Measurements from ENCODE around the gene KCNH1. TPM values are rescaled to one million over a fixed set of nuclear protein-coding genes. Genes with fewer than 3 reads are reported as not detected.

The KCNH1 gene
- total RNA-seq, 1 donor from 2014 or later, result not detected

DNA sequence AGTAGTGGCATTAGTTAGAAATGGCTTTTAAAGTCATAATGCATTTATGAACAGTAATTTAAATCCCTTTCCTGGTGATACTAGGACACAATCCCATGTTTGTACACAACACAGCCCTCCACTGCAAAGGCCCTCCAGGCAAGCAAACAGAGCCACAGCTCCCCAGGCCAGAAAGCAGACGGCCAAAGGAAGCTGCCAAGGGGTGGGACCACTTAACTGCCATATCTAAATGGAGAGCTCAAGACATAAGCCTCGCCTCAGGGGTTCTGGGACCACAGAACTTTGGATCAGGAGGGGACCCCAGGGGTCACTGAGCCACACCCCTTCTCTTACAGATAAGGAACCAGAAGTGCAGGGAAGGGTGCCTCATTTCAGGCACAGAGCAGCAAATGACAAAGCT, 189.7 kb downstream of the KCNH1 start:
- DNase-seq (no peak), ATAC-seq (ENCODE audit: poor library complexity) (no peak)
- intact Hi-C loops (cut with DNase I), result no loop called here

DNA sequence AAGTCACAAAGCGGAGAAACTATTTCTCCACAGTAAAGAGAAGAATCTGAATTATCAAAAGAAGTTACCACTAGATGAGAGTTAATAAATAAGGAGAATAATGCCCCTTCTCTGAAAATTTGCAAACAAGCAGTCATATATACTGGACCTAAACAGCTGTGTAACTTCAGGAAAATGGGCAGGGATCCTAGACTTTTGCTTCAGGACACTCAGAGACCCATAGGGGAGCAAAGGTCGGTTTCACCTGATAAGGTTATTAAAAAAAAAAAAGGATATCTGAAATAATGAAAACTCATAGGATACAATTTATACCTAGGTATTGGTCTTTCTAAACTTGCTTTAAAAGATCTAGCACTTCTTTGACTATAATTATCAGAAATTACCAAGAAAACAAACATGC, 191.4 kb downstream of the KCNH1 start:
- DNase-seq (no peak), ATAC-seq (ENCODE audit: poor library complexity) (no peak)
- intact Hi-C loops (cut with DNase I), result no loop called here

DNA sequence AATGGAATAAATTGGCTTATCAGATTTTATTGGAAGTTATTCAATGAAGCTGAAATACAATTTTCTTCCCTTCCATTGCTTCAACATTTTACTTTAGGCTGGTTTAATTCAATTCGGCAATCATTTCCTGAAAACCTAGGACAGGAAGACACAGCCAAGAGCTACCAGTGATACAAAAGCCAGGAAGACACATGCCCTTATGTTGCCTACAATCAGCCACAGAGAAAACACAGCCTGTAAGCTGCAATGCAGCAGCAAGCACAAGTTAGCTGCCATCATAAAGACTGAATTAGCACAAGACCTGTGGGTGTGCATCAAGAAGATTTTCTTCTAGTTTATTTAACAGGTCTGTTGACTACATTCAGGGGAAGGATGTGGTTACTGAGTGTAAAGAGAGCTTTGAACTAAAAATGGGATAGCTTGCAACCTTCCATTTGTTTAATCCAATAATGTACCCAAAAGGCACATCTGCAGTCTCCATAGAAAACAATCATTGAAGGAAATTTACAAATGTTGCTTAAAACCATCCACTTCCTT, 193.8 kb downstream of the KCNH1 start:
- ATAC-seq (ENCODE audit: poor library complexity) (no peak), DNase-seq (no peak)
- intact Hi-C loops (cut with DNase I), result no loop called here

DNA sequence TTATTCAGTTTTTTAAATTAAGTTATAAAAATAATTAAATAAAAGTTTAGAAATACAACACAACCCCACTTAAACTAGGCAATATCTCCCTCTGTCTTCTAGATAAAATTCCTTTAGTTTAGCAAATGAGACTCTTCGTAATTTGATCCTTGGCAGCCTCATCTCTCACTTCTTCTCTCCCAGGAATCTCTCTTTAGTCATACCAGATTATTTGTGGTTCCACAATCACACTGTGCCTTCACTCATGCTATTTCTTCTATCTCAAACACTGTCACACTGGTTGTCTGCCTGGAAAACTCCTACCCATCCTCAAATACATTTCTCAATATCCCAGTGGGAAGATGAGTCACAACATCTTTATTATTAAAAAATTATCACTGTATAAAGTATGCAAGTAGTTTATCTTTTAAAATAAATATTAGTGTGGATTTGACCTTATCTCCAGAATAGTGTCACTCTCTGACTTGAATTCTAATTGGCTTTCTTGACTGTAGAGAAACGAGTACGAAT, 195.5 kb downstream of the KCNH1 start:
- intact Hi-C loops (cut with DNase I), result no loop called here
- DNase-seq (no peak), ATAC-seq (ENCODE audit: poor library complexity) (no peak)

DNA sequence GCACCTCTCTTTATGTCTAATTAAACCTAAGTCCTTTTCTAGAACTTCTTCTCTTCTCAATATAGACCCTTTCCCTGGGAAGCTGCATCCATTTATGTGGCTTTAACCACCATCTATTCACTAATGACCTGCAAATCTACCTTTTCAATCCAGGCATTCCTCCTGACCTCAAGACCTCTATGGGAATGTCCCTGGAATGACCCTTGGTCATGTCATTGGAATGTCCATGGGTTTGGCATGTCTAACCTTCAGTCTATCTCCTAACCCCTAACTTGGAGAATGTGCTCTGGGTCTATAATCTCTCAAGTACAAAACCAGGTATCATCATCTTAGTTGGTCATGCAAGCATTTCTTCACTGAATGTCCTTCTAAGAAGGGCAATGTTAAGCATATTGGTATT, 196.1 kb downstream of the KCNH1 start:
- DNase-seq (no peak), ATAC-seq (ENCODE audit: poor library complexity) (no peak)
- intact Hi-C loops (cut with DNase I), result no loop called here

DNA sequence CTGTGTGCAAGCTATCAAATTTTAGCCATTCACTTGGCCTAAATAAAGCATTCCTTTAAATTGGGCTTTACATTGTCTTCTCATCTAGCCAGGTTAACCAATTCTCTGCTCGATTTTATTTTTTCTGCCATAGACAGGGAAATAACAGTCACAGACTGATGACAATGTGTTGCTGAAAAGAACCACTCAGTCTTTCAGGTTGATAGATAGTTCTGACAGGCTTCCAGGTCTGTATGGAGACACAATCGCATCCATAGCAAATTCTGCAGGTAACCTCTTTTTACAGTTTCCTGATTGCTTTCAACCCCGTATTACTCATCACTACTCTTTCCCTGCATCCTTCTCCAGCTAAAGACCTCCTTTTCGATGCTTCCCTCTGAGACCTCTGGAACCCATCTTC, 198.0 kb downstream of the KCNH1 start:
- no peak for ATAC-seq (ENCODE audit: poor library complexity)
- no peak for DNase-seq
- intact Hi-C loops (cut with DNase I), result no loop called here

DNA sequence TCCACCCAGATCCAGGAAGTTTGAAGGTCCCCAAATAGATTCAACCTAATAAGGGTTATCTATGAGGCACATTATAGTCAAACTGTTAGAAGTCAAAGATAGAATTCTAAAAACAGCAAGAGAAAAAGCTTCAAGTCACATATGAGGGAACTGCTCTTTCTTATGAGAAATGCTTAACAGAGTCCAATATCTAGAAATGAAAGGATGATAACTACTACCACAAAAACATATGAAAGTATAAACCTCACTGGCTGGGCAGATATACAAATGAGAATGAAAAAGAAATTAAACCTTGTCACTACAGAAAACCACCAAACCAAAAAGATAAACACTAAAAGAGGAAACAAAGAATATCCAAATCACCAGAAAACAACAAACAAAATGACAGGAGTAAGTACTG, 201.8 kb downstream of the KCNH1 start:
- DNase-seq, result no peak
- intact Hi-C loops (cut with DNase I), result no loop called here
- no peak for ATAC-seq (ENCODE audit: poor library complexity)

DNA sequence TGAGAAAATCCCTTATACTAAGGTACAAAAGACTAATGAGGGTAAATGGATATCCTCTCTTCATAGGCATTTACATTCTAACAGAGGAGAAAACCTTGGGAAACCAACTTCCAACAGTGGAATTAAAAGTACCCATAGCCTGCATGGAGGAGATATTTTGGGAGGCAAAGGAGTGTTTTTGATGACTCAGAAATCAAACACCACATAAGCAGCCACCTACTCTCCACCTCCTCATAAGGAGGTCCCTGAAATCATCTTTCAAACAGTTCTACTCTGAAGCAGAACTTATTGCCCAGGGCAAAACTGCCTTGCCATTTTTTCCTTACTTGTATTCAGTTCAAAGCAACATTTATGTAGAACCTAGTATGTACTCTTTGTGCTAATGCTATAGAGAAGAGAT, 211.3 kb downstream of the KCNH1 start:
- DNase-seq, result no peak
- no peak for ATAC-seq (ENCODE audit: poor library complexity)
- intact Hi-C loops (cut with DNase I), result no loop called here

DNA sequence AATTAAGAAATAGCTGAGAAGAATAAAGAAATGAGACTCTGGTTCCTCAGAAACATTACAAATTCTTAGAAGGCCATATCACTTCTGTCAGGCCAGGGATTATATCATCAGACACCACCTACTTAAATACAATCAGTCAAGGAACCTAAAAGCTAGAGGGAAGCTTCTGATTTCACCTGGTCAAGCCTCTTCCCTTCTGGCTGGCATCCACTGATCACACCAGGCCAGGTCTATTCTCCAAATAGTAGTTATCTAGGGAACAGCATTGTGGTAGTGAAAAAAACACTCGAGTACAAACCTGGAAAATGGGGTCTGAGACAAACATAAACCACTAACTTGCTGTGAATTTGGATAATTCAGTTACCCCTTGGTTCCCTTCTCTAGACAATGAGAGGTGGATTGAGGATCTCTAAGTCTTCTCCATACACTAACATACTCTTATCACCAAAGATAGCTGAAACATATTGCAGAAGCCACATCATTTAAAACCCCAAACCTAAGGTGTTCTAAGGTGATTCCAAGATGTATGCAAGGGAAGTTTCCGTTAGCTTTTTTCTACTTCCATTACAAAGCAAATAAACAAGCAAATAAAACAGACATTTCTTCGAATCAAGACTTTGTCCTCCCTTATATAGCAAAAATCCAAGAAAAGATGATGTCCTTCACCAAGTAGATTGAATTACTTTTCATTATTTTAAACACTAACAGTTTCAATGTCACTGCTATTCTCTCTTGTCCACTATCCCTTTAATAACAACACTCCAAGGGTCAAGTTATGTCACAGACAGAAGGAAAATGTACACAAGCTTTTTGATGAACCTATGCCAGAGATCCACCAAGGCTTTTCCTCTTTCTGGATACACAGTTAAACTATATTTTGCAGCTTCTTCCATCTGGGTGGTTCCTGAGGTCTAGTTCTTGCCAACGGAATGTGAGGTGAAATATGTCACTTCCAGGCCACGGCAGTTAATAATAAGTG, 212.9 kb downstream of the KCNH1 start:
- DNase-seq, result no peak
- intact Hi-C loops (cut with DNase I), result no loop called here
- ATAC-seq (ENCODE audit: poor library complexity), result no peak

DNA sequence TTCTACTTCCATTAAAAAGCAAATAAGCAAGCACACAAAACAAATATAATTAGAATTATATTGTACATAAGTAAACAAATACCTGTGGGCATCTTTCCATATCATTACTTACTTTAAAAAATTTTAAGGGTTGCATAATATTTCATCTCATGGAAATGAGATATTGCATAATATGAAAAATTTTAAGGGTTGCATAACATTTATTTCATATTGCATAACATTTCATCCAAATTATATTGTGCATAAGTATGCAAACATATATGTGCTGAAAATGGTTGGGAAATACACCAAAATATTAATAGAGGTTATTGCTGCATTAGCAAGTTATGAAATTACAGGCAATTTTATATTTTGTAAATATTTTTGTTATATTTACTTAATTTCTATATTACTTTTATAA, 213.7 kb downstream of the KCNH1 start:
- intact Hi-C loops (cut with DNase I), result no loop called here
- DNase-seq (no peak), ATAC-seq (ENCODE audit: poor library complexity) (no peak)

DNA sequence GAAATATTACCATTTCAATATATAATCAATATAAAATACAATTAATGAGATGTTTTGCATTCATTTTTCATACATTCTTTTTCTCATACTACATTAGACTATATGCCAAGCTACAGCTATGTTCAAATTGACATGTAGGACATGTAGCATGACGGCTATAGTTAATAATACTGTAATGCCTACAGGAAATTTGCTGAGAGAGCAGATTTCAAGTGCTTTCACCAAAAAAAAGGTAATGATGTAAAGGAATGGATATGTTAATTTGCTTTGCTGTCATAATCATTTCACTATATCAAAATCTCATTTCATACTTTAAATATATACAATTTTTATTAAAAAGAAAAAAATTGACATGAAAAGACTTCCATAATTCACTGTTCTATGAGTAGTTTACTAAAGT, 215.1 kb downstream of the KCNH1 start:
- DNase-seq (no peak), ATAC-seq (ENCODE audit: poor library complexity) (no peak)
- intact Hi-C loops (cut with DNase I), result no loop called here

DNA sequence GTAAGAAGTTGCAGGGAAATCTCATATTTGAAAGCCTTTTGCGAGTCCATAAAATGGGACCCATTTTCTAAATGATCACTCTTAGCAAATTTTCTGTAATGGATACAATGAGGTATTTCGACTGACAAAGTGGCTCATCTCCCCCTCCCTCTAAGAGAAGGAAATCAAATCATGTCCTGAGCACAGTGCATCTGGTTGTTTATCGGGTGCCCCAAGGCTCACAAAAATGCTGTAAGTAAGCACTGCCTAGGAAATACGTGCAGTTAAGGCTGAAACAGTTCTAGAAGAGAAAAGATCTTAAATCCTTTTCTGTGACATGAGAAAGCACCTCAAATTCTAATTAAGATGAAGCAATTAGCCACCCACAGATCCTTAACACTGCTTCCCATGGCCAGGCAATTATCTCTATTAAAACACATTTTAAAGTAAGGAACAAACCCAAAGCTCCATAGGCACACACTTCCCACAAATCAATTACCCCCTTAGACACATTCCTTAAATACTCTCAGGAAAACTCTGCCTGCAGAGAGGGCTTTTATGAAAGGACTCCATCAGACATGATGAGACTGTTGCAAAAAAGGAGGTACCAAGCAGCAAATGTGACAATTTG, 216.3 kb downstream of the KCNH1 start:
- ATAC-seq (ENCODE audit: poor library complexity) (no peak), DNase-seq (no peak)
- intact Hi-C loops (cut with DNase I), result no loop called here

DNA sequence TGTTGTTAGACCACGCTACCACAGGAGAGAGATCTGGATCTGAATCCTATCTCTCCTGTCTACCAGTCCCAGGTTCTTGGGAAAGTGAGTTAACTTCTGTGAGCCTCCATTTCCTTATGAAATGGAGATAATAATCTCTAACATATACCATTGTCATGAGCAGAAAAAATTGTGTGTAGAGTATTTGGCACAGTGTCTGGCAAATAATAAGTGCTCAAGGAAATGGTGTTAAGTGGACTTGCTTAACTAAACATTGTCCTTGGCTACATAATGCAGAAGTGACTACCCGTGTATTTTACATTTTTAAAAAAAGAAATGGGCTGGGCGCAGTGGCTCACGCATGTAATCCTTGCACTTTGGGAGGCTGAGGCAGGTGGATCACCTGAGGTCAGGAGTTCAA, 217.4 kb downstream of the KCNH1 start:
- intact Hi-C loops (cut with DNase I), result no loop called here
- DNase-seq, result no peak
- no peak for ATAC-seq (ENCODE audit: poor library complexity)

DNA sequence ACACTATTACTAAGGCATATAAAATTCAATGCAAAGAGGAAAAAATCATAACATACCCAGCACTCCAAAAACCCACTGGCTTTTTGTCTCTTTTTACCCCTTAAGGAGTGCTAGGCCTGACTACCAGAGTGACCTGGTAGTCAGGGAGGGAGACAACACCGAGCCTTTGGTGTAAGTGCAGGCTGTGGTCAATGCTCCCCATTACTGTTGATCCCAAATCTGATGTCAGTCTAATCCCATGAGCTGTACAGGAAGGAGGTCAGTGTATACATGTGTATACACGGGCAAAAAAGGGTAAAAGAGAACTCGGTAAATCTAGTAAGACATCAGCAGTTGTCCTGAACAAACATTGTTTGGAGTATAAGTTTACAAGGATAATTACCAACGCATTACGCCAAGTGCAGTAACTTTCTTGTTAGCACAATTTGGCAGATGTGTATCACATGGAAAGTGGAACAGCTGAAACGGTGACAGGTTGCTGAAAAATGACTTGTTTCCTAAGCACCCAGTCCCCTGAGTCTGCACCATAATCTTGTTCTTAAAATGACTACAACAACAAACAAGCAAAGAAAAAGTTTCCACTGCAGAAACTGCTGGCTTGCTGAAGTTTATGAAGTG, 217.9 kb downstream of the KCNH1 start:
- intact Hi-C loops (cut with DNase I), result no loop called here
- DNase-seq (no peak), ATAC-seq (ENCODE audit: poor library complexity) (no peak)

DNA sequence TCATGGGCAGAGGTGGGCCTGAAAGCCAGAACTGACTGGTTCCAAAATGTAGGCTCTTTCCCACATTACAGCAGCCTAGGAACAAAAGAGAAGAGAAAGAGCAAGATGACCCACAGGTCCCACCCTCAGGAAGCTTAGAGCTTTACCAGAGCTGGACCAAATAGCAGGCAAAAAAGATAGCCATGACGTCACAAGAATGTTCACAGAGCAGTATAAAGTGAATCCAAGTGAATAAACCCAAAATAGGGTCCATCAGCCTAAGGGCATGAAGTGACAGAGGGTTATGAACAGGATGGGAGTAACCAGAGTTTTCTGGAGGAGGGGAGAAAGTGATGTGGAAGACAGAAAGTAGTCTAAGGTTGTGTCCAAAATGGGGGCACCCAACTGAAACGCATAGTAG, 221.2 kb downstream of the KCNH1 start:
- intact Hi-C loops (cut with DNase I), result no loop called here
- DNase-seq, result no peak
- no peak for ATAC-seq (ENCODE audit: poor library complexity)

DNA sequence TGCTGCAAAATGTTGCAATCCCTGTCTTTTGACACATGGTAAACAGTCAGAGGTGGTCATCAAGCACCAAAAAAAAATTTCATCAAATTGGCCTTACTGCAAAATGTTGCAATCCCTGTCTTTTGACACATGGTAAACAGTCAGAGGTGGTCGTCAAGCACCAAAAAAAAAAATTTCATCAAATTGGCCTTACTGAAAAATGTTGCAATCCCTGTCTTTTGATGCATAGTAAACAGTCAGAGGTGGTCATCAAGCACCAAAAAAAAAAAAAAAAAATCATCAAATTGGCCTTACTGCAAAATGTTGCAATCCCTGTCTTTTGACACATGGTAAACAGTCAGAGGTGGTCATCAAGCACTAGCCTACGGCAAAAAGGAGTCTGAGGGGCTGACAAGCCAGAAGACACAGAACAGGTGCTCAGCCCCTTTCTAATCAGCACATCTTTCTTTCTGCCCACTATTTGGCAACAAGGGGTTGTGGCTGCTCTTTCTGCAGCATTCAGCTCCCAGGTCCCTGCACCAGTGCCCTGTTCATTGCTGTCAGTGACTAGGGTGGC, 223.8 kb downstream of the KCNH1 start:
- intact Hi-C loops (cut with DNase I), result no loop called here
- no peak for DNase-seq
- no peak for ATAC-seq (ENCODE audit: poor library complexity)

DNA sequence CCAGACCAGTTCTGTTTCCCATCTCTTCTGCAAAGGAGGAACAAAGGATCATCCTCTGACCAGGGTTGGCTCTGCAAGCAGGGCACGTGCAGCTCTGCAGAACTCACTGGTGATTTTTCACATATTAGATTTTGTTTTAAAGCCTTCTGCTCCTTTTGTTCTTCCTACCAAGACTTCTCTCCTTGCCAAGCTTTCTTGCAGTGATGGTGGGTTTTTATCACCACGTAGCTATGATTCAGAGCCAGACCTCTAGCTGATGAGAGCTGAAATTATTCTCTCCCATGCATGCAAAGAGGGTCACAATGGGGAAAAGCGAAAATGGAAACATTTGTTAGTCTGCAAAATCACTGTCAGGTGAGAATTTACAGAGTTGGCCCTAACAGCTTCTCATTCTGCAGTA, 225.2 kb downstream of the KCNH1 start:
- ATAC-seq (ENCODE audit: poor library complexity) (no peak), DNase-seq (no peak)
- intact Hi-C loops (cut with DNase I), result no loop called here

DNA sequence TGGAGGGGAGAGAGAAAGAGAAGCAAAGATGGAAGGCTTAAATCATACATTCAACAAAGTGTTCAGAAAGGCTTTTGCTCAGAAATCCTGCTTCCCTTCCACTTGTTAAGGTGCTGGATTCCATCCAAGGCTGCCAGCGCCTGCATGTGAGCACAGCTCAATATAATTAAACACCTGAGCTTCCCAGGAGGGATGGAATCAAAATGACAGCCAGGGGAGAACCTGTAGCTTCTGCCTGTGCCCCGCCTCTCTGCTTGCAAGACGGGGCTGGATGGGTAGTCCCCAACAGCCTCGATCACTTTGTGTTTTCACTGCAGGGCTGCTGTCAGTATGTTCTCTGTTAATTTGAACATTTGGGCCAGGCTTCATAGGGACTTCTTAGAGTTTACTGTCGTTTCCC, 225.7 kb downstream of the KCNH1 start:
- no peak for ATAC-seq (ENCODE audit: poor library complexity)
- no peak for DNase-seq

DNA sequence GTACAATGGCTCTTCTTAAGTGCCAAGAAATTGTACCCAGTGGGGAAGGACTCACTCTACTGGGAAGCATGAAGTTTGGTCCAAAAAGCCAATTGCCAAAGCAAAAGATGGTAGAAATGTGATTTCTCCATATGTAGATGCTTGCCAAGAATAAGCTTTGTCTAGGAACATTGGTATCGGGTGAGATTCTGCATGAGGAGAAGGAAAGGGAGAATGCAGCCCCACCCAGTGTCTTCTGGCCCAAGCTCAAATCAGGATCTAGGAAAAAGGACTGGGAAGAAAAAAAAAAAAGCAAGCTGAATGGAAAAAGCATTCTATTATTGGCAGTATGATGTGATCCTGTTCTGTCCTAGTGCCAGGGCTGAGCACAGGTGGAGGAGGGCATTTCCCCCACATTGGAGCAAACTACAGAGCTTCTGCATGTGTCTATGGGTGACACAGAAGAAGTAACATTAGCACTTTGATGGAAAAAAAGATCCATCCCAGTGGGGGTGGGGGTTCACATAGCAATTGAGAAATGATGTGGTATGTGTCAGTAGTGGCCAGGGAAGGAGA, 226.6 kb downstream of the KCNH1 start:
- intact Hi-C loops (cut with DNase I), result no loop called here
- ATAC-seq (ENCODE audit: poor library complexity) (no peak), DNase-seq (no peak)

More for the DNA sequence above, 225.7 kb downstream of the KCNH1 start:
- intact Hi-C loops (cut with DNase I), result no loop called here

Data from Right ventricle myocardium superior (tissue), 1 donor.